GM18519 (cell line): Measurements from ENCODE around the gene MLC1.

Experiments used
- ATAC-seq: cut with Tn5 transposase; IDR thresholded peaks from one replicate; pipeline ENCODE4 v1.9.1; 2021; ENCODE audit warnings: mild to moderate bottlenecking, moderate library complexity; ENCODE audit not compliant: unreplicated experiment, low FRiP score

The MLC1 gene

GRCh38 chr22:50059881-50060262 lies 25.4 kb downstream of the MLC1 start:
- no peak for ATAC-seq

- ATAC-seq, result no peak
Measured at GRCh38 chr22:50058906-50059880, 26.0 kb downstream of the MLC1 start.

- ATAC-seq, result no peak
Measured at GRCh38 chr22:50058061-50058905, 26.9 kb downstream of the MLC1 start, which contains the start of gene TTLL8. TTLL8 (minus strand) TSS chr22:50058298.

GRCh38 chr22:50057278-50058060 lies 27.8 kb downstream of the MLC1 start:
- ATAC-seq, result no peak

- no peak for ATAC-seq
Measured at GRCh38 chr22:50056214-50056972, 28.8 kb downstream of the MLC1 start.

GRCh38 chr22:50053861-50054260 lies 31.4 kb downstream of the MLC1 start:
- ATAC-seq, result no peak

- no peak for ATAC-seq
Measured at GRCh38 chr22:50051930-50052329, 33.3 kb downstream of the MLC1 start.

- no peak for ATAC-seq
Measured at GRCh38 chr22:50049299-50050195, 35.7 kb downstream of the MLC1 start.

GRCh38 chr22:50048836-50049235 lies 36.4 kb downstream of the MLC1 start:
- ATAC-seq, result no peak

GRCh38 chr22:50048061-50048765 lies 37.0 kb downstream of the MLC1 start:
- no peak for ATAC-seq

- no peak for ATAC-seq
Measured at GRCh38 chr22:50047346-50047745, 37.9 kb downstream of the MLC1 start.

- ATAC-seq, result no peak
Measured at GRCh38 chr22:50046481-50047245, 38.6 kb downstream of the MLC1 start.

GRCh38 chr22:50046019-50046415 lies 39.2 kb downstream of the MLC1 start:
- ATAC-seq, result no peak

GRCh38 chr22:50045211-50046018 lies 39.8 kb downstream of the MLC1 start:
- no peak for ATAC-seq

- ATAC-seq, result no peak
Measured at GRCh38 chr22:50044485-50045118, 40.6 kb downstream of the MLC1 start.

- ATAC-seq, result no peak
Measured at GRCh38 chr22:50041361-50042065, 43.7 kb downstream of the MLC1 start.
